Activated naive CD8-positive, alpha-beta T cell treated with anti-CD3 and anti-CD28 coated beads, Interleukin-2, amount 50 U/mL, for 24 hours (primary cell): ENCODE measurements around the gene ZEB2.
A peak's percentile ranks its signal among the peaks of the same experiment; 100 is the strongest.

Source experiments
- ATAC-seq: fragments of 150-1000 bp; cut with Tn5 transposase; one replicate; pipeline ENCODE4 v1.10.0; 2021
- DNase-seq: peaks from one replicate; pipeline ENCODE4 v3.0.0; 2021
- H3K27ac Mint-ChIP-seq: one replicate; pipeline ENCODE4 v1.8.0; 2021; ENCODE audit warnings: mild to moderate bottlenecking, mixed read lengths
- H3K27me3 Mint-ChIP-seq: one replicate; pipeline ENCODE4 v1.8.0; 2021; ENCODE audit warnings: mixed read lengths
- H3K36me3 Mint-ChIP-seq: one replicate; pipeline ENCODE4 v1.8.0; 2021; ENCODE audit warnings: low read depth, mixed read lengths
- H3K4me1 Mint-ChIP-seq: one replicate; pipeline ENCODE4 v1.8.0; 2021; ENCODE audit warnings: mixed read lengths
- H3K4me3 Mint-ChIP-seq: one replicate; pipeline ENCODE4 v1.8.0; 2021; ENCODE audit warnings: mild to moderate bottlenecking, moderate library complexity, mixed read lengths
- H3K9me3 Mint-ChIP-seq: one replicate; pipeline ENCODE4 v1.8.0; 2021; ENCODE audit warnings: mixed read lengths

The ZEB2 gene

GRCh38 chr2:144468823-144469595 lies 50.9 kb downstream of the ZEB2 start:
- H3K27me3 Mint-ChIP-seq = no peaks in the 10 kb centered on the region
- H3K4me1 Mint-ChIP-seq = peaks cover 10% of the 10 kb centered on the region
- H3K36me3 Mint-ChIP-seq = peaks cover 9% of the 10 kb centered on the region
- H3K9me3 Mint-ChIP-seq = no peaks in the 10 kb centered on the region
- no peak overlapping the region for H3K27ac Mint-ChIP-seq
- H3K4me3 Mint-ChIP-seq = no peak overlapping the region
- DNase-seq (no peak), ATAC-seq (no peak)

- no peak for ATAC-seq
- H3K36me3 Mint-ChIP-seq = peaks cover 11% of the 10 kb centered on the region
- no peak for DNase-seq
- no peaks in the 10 kb centered on the region for H3K9me3 Mint-ChIP-seq
- peaks cover 10% of the 10 kb centered on the region for H3K4me1 Mint-ChIP-seq
- H3K27ac Mint-ChIP-seq = peak overlapping the region; percentile 44
- peak overlapping the region; percentile 4 for H3K4me3 Mint-ChIP-seq
- H3K27me3 Mint-ChIP-seq = no peaks in the 10 kb centered on the region
Observed at GRCh38 chr2:144467502-144468137, 52.3 kb downstream of the ZEB2 start.

GRCh38 chr2:144466637-144467036 lies 53.3 kb downstream of the ZEB2 start:
- H3K4me1 Mint-ChIP-seq = peaks cover 15% of the 10 kb centered on the region
- H3K4me3 Mint-ChIP-seq = no peak overlapping the region
- DNase-seq (no peak), ATAC-seq (no peak)
- no peak overlapping the region for H3K27ac Mint-ChIP-seq
- peaks cover 11% of the 10 kb centered on the region for H3K36me3 Mint-ChIP-seq
- H3K9me3 Mint-ChIP-seq = no peaks in the 10 kb centered on the region
- no peaks in the 10 kb centered on the region for H3K27me3 Mint-ChIP-seq

- DNase-seq (no peak), ATAC-seq (no peak)
- Mint-ChIP-seq H3K9me3 (no peaks in the 10 kb centered on the region), H3K27me3 (no peaks in the 10 kb centered on the region), H3K36me3 (peaks cover 11% of the 10 kb centered on the region), H3K27ac (no peak overlapping the region), H3K4me1 (peaks cover 24% of the 10 kb centered on the region), H3K4me3 (no peak overlapping the region)
Observed at GRCh38 chr2:144465749-144466148, 54.2 kb downstream of the ZEB2 start.

- H3K9me3 Mint-ChIP-seq = no peaks in the 10 kb centered on the region
- H3K36me3 Mint-ChIP-seq = peaks cover 13% of the 10 kb centered on the region
- ATAC-seq (no peak), DNase-seq (no peak)
- H3K27ac Mint-ChIP-seq = no peak overlapping the region
- H3K27me3 Mint-ChIP-seq = no peaks in the 10 kb centered on the region
- no peak overlapping the region for H3K4me3 Mint-ChIP-seq
- H3K4me1 Mint-ChIP-seq = peaks cover 31% of the 10 kb centered on the region
Observed at GRCh38 chr2:144464730-144465129, 55.2 kb downstream of the ZEB2 start.

GRCh38 chr2:144463266-144463665 lies 56.7 kb downstream of the ZEB2 start:
- ATAC-seq = no peak
- no peak overlapping the region for H3K27ac Mint-ChIP-seq
- no peaks in the 10 kb centered on the region for H3K27me3 Mint-ChIP-seq
- no peaks in the 10 kb centered on the region for H3K9me3 Mint-ChIP-seq
- DNase-seq = no peak
- H3K36me3 Mint-ChIP-seq = peaks cover 11% of the 10 kb centered on the region
- no peak overlapping the region for H3K4me3 Mint-ChIP-seq
- H3K4me1 Mint-ChIP-seq = peaks cover 43% of the 10 kb centered on the region

GRCh38 chr2:144462266-144462665 lies 57.7 kb downstream of the ZEB2 start:
- Mint-ChIP-seq H3K4me3 (no peak overlapping the region), H3K4me1 (peaks cover 43% of the 10 kb centered on the region), H3K27ac (no peak overlapping the region), H3K36me3 (peaks cover 8% of the 10 kb centered on the region), H3K27me3 (no peaks in the 10 kb centered on the region), H3K9me3 (no peaks in the 10 kb centered on the region)
- ATAC-seq (no peak), DNase-seq (no peak)

GRCh38 chr2:144461308-144461766 lies 58.6 kb downstream of the ZEB2 start:
- H3K27me3 Mint-ChIP-seq = no peaks in the 10 kb centered on the region
- H3K9me3 Mint-ChIP-seq = no peaks in the 10 kb centered on the region
- DNase-seq (no peak), ATAC-seq (no peak)
- H3K36me3 Mint-ChIP-seq = peaks cover 8% of the 10 kb centered on the region
- no peak overlapping the region for H3K27ac Mint-ChIP-seq
- peaks cover 50% of the 10 kb centered on the region for H3K4me1 Mint-ChIP-seq
- no peak overlapping the region for H3K4me3 Mint-ChIP-seq

- Mint-ChIP-seq H3K4me3 (no peak overlapping the region), H3K4me1 (peaks cover 54% of the 10 kb centered on the region)
- ATAC-seq = no peak
Observed at GRCh38 chr2:144460727-144461307, 59.1 kb downstream of the ZEB2 start.

GRCh38 chr2:144459937-144460336 lies 60.0 kb downstream of the ZEB2 start:
- no peaks in the 10 kb centered on the region for H3K9me3 Mint-ChIP-seq
- H3K27me3 Mint-ChIP-seq = no peaks in the 10 kb centered on the region
- ATAC-seq = peak; percentile 73
- H3K4me3 Mint-ChIP-seq = peak overlapping the region; percentile 18
- no peak for DNase-seq
- H3K4me1 Mint-ChIP-seq = peaks cover 63% of the 10 kb centered on the region
- peak overlapping the region; percentile 72 for H3K27ac Mint-ChIP-seq
- H3K36me3 Mint-ChIP-seq = peaks cover 5% of the 10 kb centered on the region

More at GRCh38 chr2:144460727-144461307, 59.1 kb downstream of the ZEB2 start:
- no peak overlapping the region for H3K27ac Mint-ChIP-seq
- no peak for DNase-seq
- H3K27me3 Mint-ChIP-seq = no peaks in the 10 kb centered on the region
- H3K9me3 Mint-ChIP-seq = no peaks in the 10 kb centered on the region
- H3K36me3 Mint-ChIP-seq = peaks cover 7% of the 10 kb centered on the region

- Mint-ChIP-seq H3K9me3 (no peaks in the 10 kb centered on the region), H3K4me1 (peaks cover 69% of the 10 kb centered on the region), H3K27ac (peak overlapping the region; percentile 72), H3K27me3 (no peaks in the 10 kb centered on the region), H3K4me3 (no peak overlapping the region), H3K36me3 (peaks cover 5% of the 10 kb centered on the region)
- ATAC-seq = no peak
- DNase-seq = no peak
Observed at GRCh38 chr2:144459286-144459685, 60.6 kb downstream of the ZEB2 start.

GRCh38 chr2:144458541-144458940 lies 61.4 kb downstream of the ZEB2 start:
- no peaks in the 10 kb centered on the region for H3K9me3 Mint-ChIP-seq
- H3K4me1 Mint-ChIP-seq = peaks cover 77% of the 10 kb centered on the region

GRCh38 chr2:144456680-144457079 lies 63.2 kb downstream of the ZEB2 start:
- no peak overlapping the region for H3K27ac Mint-ChIP-seq
- H3K4me1 Mint-ChIP-seq = peaks cover 91% of the 10 kb centered on the region
- ATAC-seq = peak; percentile 52

More at GRCh38 chr2:144458541-144458940, 61.4 kb downstream of the ZEB2 start:
- H3K27me3 Mint-ChIP-seq = no peaks in the 10 kb centered on the region
- DNase-seq (no peak), ATAC-seq (no peak)
- H3K4me3 Mint-ChIP-seq = peak overlapping the region; percentile 6
- H3K36me3 Mint-ChIP-seq = peaks cover 3% of the 10 kb centered on the region
- no peak overlapping the region for H3K27ac Mint-ChIP-seq

GRCh38 chr2:144455987-144456386 lies 63.9 kb downstream of the ZEB2 start:
- Mint-ChIP-seq H3K27ac (peak overlapping the region; percentile 54), H3K4me3 (no peak overlapping the region), H3K27me3 (no peaks in the 10 kb centered on the region), H3K9me3 (no peaks in the 10 kb centered on the region), H3K4me1 (peaks cover 91% of the 10 kb centered on the region), H3K36me3 (peaks cover 7% of the 10 kb centered on the region)
- DNase-seq (no peak), ATAC-seq (no peak)

More at GRCh38 chr2:144456680-144457079, 63.2 kb downstream of the ZEB2 start:
- Mint-ChIP-seq H3K36me3 (peaks cover 7% of the 10 kb centered on the region), H3K27me3 (no peaks in the 10 kb centered on the region), H3K4me3 (no peak overlapping the region), H3K9me3 (no peaks in the 10 kb centered on the region)
- no peak for DNase-seq
